ENCODE measurements around the gene TMC1. TPM values are rescaled to one million over a fixed set of nuclear protein-coding genes. Genes with fewer than 3 reads are reported as not detected.

The TMC1 gene
- total RNA-seq, 1 experiment from 2014 or later: not detected

- no peak for DNase-seq (ENCODE audit: low read depth)
Observed at GRCh38 chr9:72614067-72614466, 92.7 kb downstream of the TMC1 start.

GRCh38 chr9:72615931-72616330 lies 94.5 kb downstream of the TMC1 start:
- peak; percentile 29 for DNase-seq (ENCODE audit: low read depth)

GRCh38 chr9:72618811-72619210 lies 97.4 kb downstream of the TMC1 start:
- no peak for DNase-seq (ENCODE audit: low read depth)

GRCh38 chr9:72622186-72622585 lies 100.8 kb downstream of the TMC1 start:
- DNase-seq (ENCODE audit: low read depth): no peak

- DNase-seq (ENCODE audit: low read depth): no peak
Observed at GRCh38 chr9:72623156-72623555, 101.7 kb downstream of the TMC1 start.

- no peak for DNase-seq (ENCODE audit: low read depth)
Observed at GRCh38 chr9:72627147-72627546, 105.7 kb downstream of the TMC1 start.

- DNase-seq (ENCODE audit: low read depth): no peak
Observed at GRCh38 chr9:72627956-72628540, 106.6 kb downstream of the TMC1 start.

- DNase-seq (ENCODE audit: low read depth): peak; percentile 25
Observed at GRCh38 chr9:72633966-72634365, 112.6 kb downstream of the TMC1 start.

- DNase-seq (ENCODE audit: low read depth): peak; percentile 26
Observed at GRCh38 chr9:72635197-72635596, 113.8 kb downstream of the TMC1 start.

GRCh38 chr9:72636621-72637020 lies 115.2 kb downstream of the TMC1 start:
- DNase-seq (ENCODE audit: low read depth): no peak

GRCh38 chr9:72643651-72644050 lies 122.2 kb downstream of the TMC1 start:
- no peak for DNase-seq (ENCODE audit: low read depth)

GRCh38 chr9:72646061-72646460 lies 124.7 kb downstream of the TMC1 start:
- no peak for DNase-seq (ENCODE audit: low read depth)

- no peak for DNase-seq (ENCODE audit: low read depth)
Observed at GRCh38 chr9:72648324-72649126, 127.1 kb downstream of the TMC1 start.

- no peak for DNase-seq (ENCODE audit: low read depth)
Observed at GRCh38 chr9:72649127-72649442, 127.7 kb downstream of the TMC1 start.

GRCh38 chr9:72650206-72650605 lies 128.8 kb downstream of the TMC1 start:
- DNase-seq (ENCODE audit: low read depth): peak; percentile 10

- no peak for DNase-seq (ENCODE audit: low read depth)
Observed at GRCh38 chr9:72656021-72656420, 134.6 kb downstream of the TMC1 start.

GRCh38 chr9:72657023-72657422 lies 135.6 kb downstream of the TMC1 start:
- no peak for DNase-seq (ENCODE audit: low read depth)

- DNase-seq (ENCODE audit: low read depth): no peak
Observed at GRCh38 chr9:72658703-72659102, 137.3 kb downstream of the TMC1 start.

- DNase-seq (ENCODE audit: low read depth): peak; percentile 38
Observed at GRCh38 chr9:72661401-72662135, 140.2 kb downstream of the TMC1 start.

- peak; percentile 12 for DNase-seq (ENCODE audit: low read depth)
Observed at GRCh38 chr9:72665421-72665820, 144.0 kb downstream of the TMC1 start.

GRCh38 chr9:72667181-72667580 lies 145.8 kb downstream of the TMC1 start:
- DNase-seq (ENCODE audit: low read depth): no peak

GRCh38 chr9:72674961-72675360 lies 153.6 kb downstream of the TMC1 start:
- peak; percentile 15 for DNase-seq (ENCODE audit: low read depth)

- DNase-seq (ENCODE audit: low read depth): peak; percentile 33
Observed at GRCh38 chr9:72675586-72675985, 154.2 kb downstream of the TMC1 start.

Data from Daoy (cell line).